Psoas muscle (tissue), 8 donors: ENCODE results near the gene DDR2. TPM values are rescaled to one million over a fixed set of nuclear protein-coding genes. Genes with fewer than 3 reads are reported as not detected.

Experiments used
- ATAC-seq, 4 donors: fragments of 200-7000 bp; cut with Tn5 transposase; one replicate each; pipeline ENCODE4 v1.9.1; 2020; ENCODE audit warnings: moderate library complexity in 3 of 4, mild to moderate bottlenecking in 2 of 4
- DNase-seq, 2 donors: peaks; one replicate each; pipeline ENCODE4 v3.0.0-alpha.2; 2020
- H3K27ac ChIP-seq: fragments of 200-600 bp; one replicate; pipeline ENCODE4 v1.8.0; 2022
- H3K27me3 ChIP-seq, 3 donors: fragments of 200-600 bp in 1 of 3; one replicate each; pipeline versions ENCODE4 v1.6.1 to v1.8.0; 2013 to 2022; ENCODE audit warnings: low read length in 2 of 3, mild to moderate bottlenecking in 2 of 3, moderate library complexity in 1 of 3; ENCODE audit not compliant: insufficient read depth in 3 of 3
- H3K36me3 ChIP-seq, 2 donors: fragments of 200-600 bp in 1 of 2; one replicate each; pipeline versions ENCODE4 v1.6.1 to v1.8.0; 2013 to 2022; ENCODE audit warnings: low read depth in 1 of 2, mild to moderate bottlenecking in 1 of 2, moderate library complexity in 1 of 2; ENCODE audit not compliant: insufficient read depth in 1 of 2
- H3K4me1 ChIP-seq: fragments of 200-600 bp; one replicate; pipeline ENCODE4 v1.8.0; 2022
- H3K4me3 ChIP-seq: fragments of 200-600 bp; one replicate; pipeline ENCODE4 v1.8.0; 2022; ENCODE audit warnings: mild to moderate bottlenecking
- H3K9me3 ChIP-seq: fragments of 200-600 bp; one replicate; pipeline ENCODE4 v1.8.0; 2022
- WGBS, 3 donors: extraction: QIAGEN DNeasy Blood & Tissue Kit; methylation state at CpG; one replicate each; pipeline versions ENCODE4 v1.1.6 to v1.1.7; 2013; 5-methylcytosine and 5-hydroxymethylcytosine counted together
- intact Hi-C, 2 donors: fragments of 100-400 bp; cut with DNase I; formaldehyde crosslinking; loops; one replicate each; pipeline versions ENCODE4 v1.11.0 to v1.14.2; 2022
- polyA plus RNA-seq, 3 donors: library from polyadenylated mRNA; stranded (reverse); fragments of 200-250 nt; gene quantifications; one replicate each; pipeline ENCODE4 v1.2.3, GENCODE V29; 2013
- total RNA-seq, 4 donors: library from RNA; stranded (reverse); fragmentation: NEBNext Ultra II Directional in 2 of 4; extraction: Animal tissue kit (Norgen Biotek cat#: 25700) in 2 of 4; gene quantifications; one replicate each; pipeline versions ENCODE4 v1.2.1 to v1.2.4, GENCODE V29; 2021 to 2023
- TF ChIP-seq, protein P1 (sequence below): fragments of 200-600 bp; IDR thresholded peaks from one replicate; pipeline ENCODE4 v1.8.0; 2022; ENCODE audit warnings: antibody characterized with exemption
- donor health status: healthy with polysubstance abuse.
- donor health status: DM: no; HTN: no; CAD: no; lungs with moderate emphysema.
- donor health status: Bipolar disorder and iron deficiency.
- donor health status: healthy.
- donor health status: DM: yes; HTN: yes; CAD: no.
- donor health status: DM: no; HTN: no; CAD: no.
- donor health status: DM: no; HTN: no; CAD: no.
- donor health status: DM: yes; HTN: yes; CAD: no.

The DDR2 gene
- total and polyA plus RNA-seq, 7 donors = 1.3 to 21.2 (median 6.0) TPM

GRCh38 chr1:162694911-162695310 lies 62.6 kb downstream of the DDR2 start:
- Histone ChIP-seq H3K9me3 (no peaks in the 10 kb centered on the region), H3K36me3 (no peaks in the 10 kb centered on the region), H3K4me3 (no peak overlapping the region), H3K4me1 (peaks cover 14% of the 10 kb centered on the region), H3K27ac (no peak overlapping the region), H3K27me3 (no peaks in the 10 kb centered on the region)
- WGBS, 3 donors = 56 to 73% (median 57%) methylated on average over 4 of the region's 4 CpGs
- TF ChIP-seq, protein P1, sequence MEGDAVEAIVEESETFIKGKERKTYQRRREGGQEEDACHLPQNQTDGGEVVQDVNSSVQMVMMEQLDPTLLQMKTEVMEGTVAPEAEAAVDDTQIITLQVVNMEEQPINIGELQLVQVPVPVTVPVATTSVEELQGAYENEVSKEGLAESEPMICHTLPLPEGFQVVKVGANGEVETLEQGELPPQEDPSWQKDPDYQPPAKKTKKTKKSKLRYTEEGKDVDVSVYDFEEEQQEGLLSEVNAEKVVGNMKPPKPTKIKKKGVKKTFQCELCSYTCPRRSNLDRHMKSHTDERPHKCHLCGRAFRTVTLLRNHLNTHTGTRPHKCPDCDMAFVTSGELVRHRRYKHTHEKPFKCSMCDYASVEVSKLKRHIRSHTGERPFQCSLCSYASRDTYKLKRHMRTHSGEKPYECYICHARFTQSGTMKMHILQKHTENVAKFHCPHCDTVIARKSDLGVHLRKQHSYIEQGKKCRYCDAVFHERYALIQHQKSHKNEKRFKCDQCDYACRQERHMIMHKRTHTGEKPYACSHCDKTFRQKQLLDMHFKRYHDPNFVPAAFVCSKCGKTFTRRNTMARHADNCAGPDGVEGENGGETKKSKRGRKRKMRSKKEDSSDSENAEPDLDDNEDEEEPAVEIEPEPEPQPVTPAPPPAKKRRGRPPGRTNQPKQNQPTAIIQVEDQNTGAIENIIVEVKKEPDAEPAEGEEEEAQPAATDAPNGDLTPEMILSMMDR = no peak
- no peak for DNase-seq
- ATAC-seq = no peak
- intact Hi-C loops = no loop called here

DNA sequence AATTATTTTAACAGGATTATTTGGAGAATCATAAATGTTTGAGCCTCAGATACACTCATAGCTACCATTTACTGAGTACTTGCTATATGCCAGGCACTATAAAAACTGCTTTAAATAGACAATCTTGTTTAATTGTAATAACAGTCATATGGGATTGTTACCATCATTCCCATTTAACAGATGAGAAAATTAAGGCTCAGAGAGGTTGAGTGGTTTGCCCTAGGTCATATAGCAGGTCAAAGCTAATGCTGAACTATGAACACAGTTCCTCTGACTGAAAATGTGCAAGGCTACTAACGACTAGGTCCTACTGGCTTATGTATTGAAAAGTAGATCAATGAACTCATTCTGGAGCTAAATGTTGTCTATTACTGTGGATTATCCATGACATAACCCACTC lies 63.4 kb downstream of the DDR2 start:
- Histone ChIP-seq H3K4me3 (no peak overlapping the region), H3K36me3 (no peaks in the 10 kb centered on the region), H3K27me3 (no peaks in the 10 kb centered on the region), H3K4me1 (peaks cover 14% of the 10 kb centered on the region), H3K27ac (no peak overlapping the region), H3K9me3 (no peaks in the 10 kb centered on the region)
- ATAC-seq = no peak
- DNase-seq = no peak
- 30 to 46% (median 33%) methylated on average over 1 of the region's 1 CpG for WGBS, 3 donors
- TF ChIP-seq, protein P1 = no peak
- intact Hi-C loops = no loop called here

DNA sequence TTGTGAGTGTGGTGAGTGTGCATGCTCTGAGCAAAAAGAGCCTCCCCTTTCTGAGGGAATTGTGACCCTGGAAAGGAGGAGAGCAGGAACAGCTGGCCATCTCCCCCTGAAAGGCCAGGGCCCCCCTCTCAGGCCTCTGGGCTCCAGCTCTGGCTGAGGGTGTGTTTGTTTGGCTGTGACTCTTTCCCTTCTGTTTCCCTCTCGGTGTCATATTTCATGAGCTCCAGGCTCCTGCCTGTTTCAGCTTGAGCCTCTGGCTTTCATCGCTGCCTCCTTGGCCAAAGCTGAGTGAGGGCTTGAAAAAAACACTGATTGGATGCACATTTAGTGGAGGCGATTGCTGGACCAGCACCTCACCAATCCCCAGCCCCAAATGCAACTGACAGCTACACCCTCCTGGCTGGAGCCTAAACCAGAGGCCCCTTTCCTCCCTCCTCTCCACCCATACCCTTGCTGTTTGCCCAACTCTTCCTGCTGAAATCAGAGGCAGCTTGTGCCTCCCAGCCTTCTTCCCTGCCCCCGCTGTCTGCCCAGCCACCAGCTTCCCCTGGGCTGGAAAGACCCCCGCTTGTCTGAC lies 64.1 kb downstream of the DDR2 start:
- WGBS, 3 donors = 8 to 18% (median 13%) methylated on average over 5 of the region's 5 CpGs
- peak; percentile 90 to 97 (median 94) for ATAC-seq
- Histone ChIP-seq H3K9me3 (no peaks in the 10 kb centered on the region), H3K4me1 (peaks cover 14% of the 10 kb centered on the region), H3K27ac (peak overlapping the region; percentile 38), H3K4me3 (no peak overlapping the region), H3K27me3 (no peaks in the 10 kb centered on the region), H3K36me3 (no peaks in the 10 kb centered on the region)
- intact Hi-C loops = no loop called here
- TF ChIP-seq, protein P1 = no peak
- peak; percentile 72 to 80 for DNase-seq

- peaks cover 14% of the 10 kb centered on the region for H3K4me1 ChIP-seq
- no peak for ATAC-seq
- no peak for DNase-seq
- no peak overlapping the region for H3K27ac ChIP-seq
- no peaks in the 10 kb centered on the region for H3K27me3 ChIP-seq
- H3K9me3 ChIP-seq = no peaks in the 10 kb centered on the region
- no peaks in the 10 kb centered on the region for H3K36me3 ChIP-seq
- TF ChIP-seq, protein P1 = no peak
- 62 to 67% (median 67%) methylated on average over 6 of the region's 6 CpGs for WGBS, 3 donors
- intact Hi-C loops = no loop called here
- H3K4me3 ChIP-seq = no peak overlapping the region
Observed at GRCh38 chr1:162697140-162697895, 65.1 kb downstream of the DDR2 start.
